Measurements from ENCODE around the gene UBTF. TPM values are rescaled to one million over a fixed set of nuclear protein-coding genes. Genes with fewer than 3 reads are reported as not detected.

UBTF gene
- total RNA-seq = 100 to 1,000 TPM; 127 to 162 TPM

- ChIA-PET POLR2A (interaction anchor here (0.6 to 2.1 kb wide), 3 partner anchors 12 to 69 kb away, joined by 3 to 7 read pairs (median 3); partner anchors contain the start of gene TMUB2), CTCF (interaction anchor here (0.6 to 5.4 kb wide), 7 partner anchors 9 to 126 kb away, joined by 3 to 38 read pairs (median 6); no protein-coding TSS in a partner anchor)
- Mint-ChIP-seq H3K27me3 (no peaks in the 10 kb centered on the region), H3K9me3 (ENCODE audit: low read depth) (no peaks in the 10 kb centered on the region), H3K4me1 (peaks cover 40% of the 10 kb centered on the region), H3K4me3 (peak within 1 kb of the TSS; percentile 99), H3K36me3 (ENCODE audit: low read depth) (peaks cover 30% of the 10 kb centered on the region), H3K27ac (peak within 1 kb of the TSS; percentile 94)
- intact Hi-C loops (cut with DNase I, micrococcal nuclease) = loop anchor here (1.0 to 10.0 kb wide), 6 partner anchors 105 to 1098 kb away; partner anchors contain the start of genes EFTUD2 (in 1 of the 2), G6PC3 (in 1 of the 2), GPATCH8 (in 1 of the 2) and MAP3K14 (in 1 of the 2)
- peak; percentile 80 for DNase-seq
- peak; percentile 6 for ATAC-seq
Measured at GRCh38 chr17:44219616-44220212, at the start of gene UBTF. Gene UBTF (minus strand): TSS chr17:44219675. CDS start chr17:44218229, 1,446 bp downstream.

- ATAC-seq = no peak
- Mint-ChIP-seq H3K4me1 (no peaks in the 10 kb centered on the region), H3K27me3 (peaks cover 5% of the 10 kb centered on the region), H3K4me3 (no peak overlapping the region), H3K27ac (no peak overlapping the region), H3K36me3 (ENCODE audit: low read depth) (no peaks in the 10 kb centered on the region), H3K9me3 (ENCODE audit: low read depth) (no peaks in the 10 kb centered on the region)
- DNase-seq = no peak
- intact Hi-C loops (cut with DNase I, micrococcal nuclease) = no loop called here
- POLR2A ChIA-PET = no interaction called here
- CTCF ChIA-PET = no interaction called here
Measured at GRCh38 chr17:44268709-44269534, 49.4 kb upstream of the UBTF start.

GRCh38 chr17:44267818-44268490, 48.5 kb upstream of the UBTF start, which contains the start of gene SLC4A1:
Gene SLC4A1 (minus strand): TSS chr17:44268135. CDS start chr17:44262866, 5,269 bp downstream.
- H3K9me3 Mint-ChIP-seq (ENCODE audit: low read depth) = no peaks in the 10 kb centered on the region
- no peak within 1 kb of the TSS for H3K27ac Mint-ChIP-seq
- CTCF ChIA-PET = no interaction called here
- no peak within 1 kb of the TSS for H3K4me3 Mint-ChIP-seq
- no peaks in the 10 kb centered on the region for H3K4me1 Mint-ChIP-seq
- intact Hi-C loops (cut with DNase I, micrococcal nuclease) = no loop called here
- POLR2A ChIA-PET = no interaction called here
- DNase-seq (no peak), ATAC-seq (no peak)
- no peaks in the 10 kb centered on the region for H3K36me3 Mint-ChIP-seq (ENCODE audit: low read depth)
- peaks cover 5% of the 10 kb centered on the region for H3K27me3 Mint-ChIP-seq

GRCh38 chr17:44267165-44267455, 47.6 kb upstream of the UBTF start:
- Mint-ChIP-seq H3K9me3 (ENCODE audit: low read depth) (no peaks in the 10 kb centered on the region), H3K4me3 (no peak overlapping the region), H3K27me3 (no peaks in the 10 kb centered on the region), H3K27ac (no peak overlapping the region), H3K4me1 (no peaks in the 10 kb centered on the region), H3K36me3 (ENCODE audit: low read depth) (no peaks in the 10 kb centered on the region)
- intact Hi-C loops (cut with DNase I, micrococcal nuclease) = no loop called here
- ATAC-seq (no peak), DNase-seq (no peak)
- ChIA-PET POLR2A (no interaction called here), CTCF (interaction anchor here (0.7 kb wide), 1 partner anchor 21 kb away, joined by 3 read pairs; no protein-coding TSS in a partner anchor)

- CTCF ChIA-PET = interaction anchor here (0.7 kb wide), 1 partner anchor 20 kb away, joined by 3 read pairs; no protein-coding TSS in a partner anchor
- no peak for ATAC-seq
Measured at GRCh38 chr17:44266402-44267164, 47.1 kb upstream of the UBTF start.

GRCh38 chr17:44263345-44263902, 43.9 kb upstream of the UBTF start:
- no peaks in the 10 kb centered on the region for H3K36me3 Mint-ChIP-seq (ENCODE audit: low read depth)
- intact Hi-C loops (cut with DNase I, micrococcal nuclease) = no loop called here
- H3K27me3 Mint-ChIP-seq = no peaks in the 10 kb centered on the region

More at GRCh38 chr17:44266402-44267164, 47.1 kb upstream of the UBTF start:
- intact Hi-C loops (cut with DNase I, micrococcal nuclease) = no loop called here
- H3K36me3 Mint-ChIP-seq (ENCODE audit: low read depth) = no peaks in the 10 kb centered on the region
- no peaks in the 10 kb centered on the region for H3K9me3 Mint-ChIP-seq (ENCODE audit: low read depth)
- POLR2A ChIA-PET = no interaction called here
- H3K4me1 Mint-ChIP-seq = no peaks in the 10 kb centered on the region
- DNase-seq = no peak
- no peak overlapping the region for H3K4me3 Mint-ChIP-seq
- no peaks in the 10 kb centered on the region for H3K27me3 Mint-ChIP-seq
- H3K27ac Mint-ChIP-seq = no peak overlapping the region

GRCh38 chr17:44262654-44263225, 43.3 kb upstream of the UBTF start:
- Mint-ChIP-seq H3K27ac (no peak overlapping the region), H3K27me3 (no peaks in the 10 kb centered on the region), H3K4me1 (no peaks in the 10 kb centered on the region), H3K4me3 (no peak overlapping the region), H3K36me3 (ENCODE audit: low read depth) (no peaks in the 10 kb centered on the region), H3K9me3 (ENCODE audit: low read depth) (no peaks in the 10 kb centered on the region)
- CTCF ChIA-PET = interaction anchor here (0.5 to 1.0 kb wide), 4 partner anchors 11 to 1334 kb away, joined by 3 to 4 read pairs (median 3); partner anchors contain the start of gene GRN
- POLR2A ChIA-PET = no interaction called here
- DNase-seq (no peak), ATAC-seq (no peak)
- intact Hi-C loops (cut with DNase I, micrococcal nuclease) = no loop called here

More at GRCh38 chr17:44263345-44263902, 43.9 kb upstream of the UBTF start:
- no peak overlapping the region for H3K27ac Mint-ChIP-seq
- no peak overlapping the region for H3K4me3 Mint-ChIP-seq
- H3K4me1 Mint-ChIP-seq = no peaks in the 10 kb centered on the region
- ChIA-PET POLR2A (no interaction called here), CTCF (interaction anchor here (0.5 to 0.6 kb wide), 2 partner anchors 10 to 43 kb away, joined by 3 to 4 read pairs; no protein-coding TSS in a partner anchor)
- H3K9me3 Mint-ChIP-seq (ENCODE audit: low read depth) = no peaks in the 10 kb centered on the region
- no peak for DNase-seq
- no peak for ATAC-seq

- POLR2A ChIA-PET = no interaction called here
- H3K9me3 Mint-ChIP-seq (ENCODE audit: low read depth) = no peaks in the 10 kb centered on the region
- H3K27me3 Mint-ChIP-seq = peaks cover 2% of the 10 kb centered on the region
- intact Hi-C loops (cut with DNase I, micrococcal nuclease) = no loop called here
- H3K27ac Mint-ChIP-seq = no peak overlapping the region
- no peaks in the 10 kb centered on the region for H3K4me1 Mint-ChIP-seq
- H3K4me3 Mint-ChIP-seq = no peak overlapping the region
- DNase-seq (no peak), ATAC-seq (no peak)
- no peaks in the 10 kb centered on the region for H3K36me3 Mint-ChIP-seq (ENCODE audit: low read depth)
- CTCF ChIA-PET = interaction anchor here (0.6 to 0.8 kb wide), 2 partner anchors 94 to 109 kb away, joined by 3 read pairs; no protein-coding TSS in a partner anchor
Measured at GRCh38 chr17:44260296-44260695, 40.8 kb upstream of the UBTF start.

- CTCF ChIA-PET = interaction anchor here (0.5 kb wide), 1 partner anchor 839 kb away, joined by 3 read pairs; no protein-coding TSS in a partner anchor
Measured at GRCh38 chr17:44258811-44259351, 39.4 kb upstream of the UBTF start.

More at GRCh38 chr17:44258811-44259351, 39.4 kb upstream of the UBTF start:
- Mint-ChIP-seq H3K9me3 (ENCODE audit: low read depth) (no peaks in the 10 kb centered on the region), H3K27ac (no peak overlapping the region), H3K27me3 (peaks cover 2% of the 10 kb centered on the region), H3K36me3 (ENCODE audit: low read depth) (no peaks in the 10 kb centered on the region), H3K4me3 (no peak overlapping the region), H3K4me1 (no peaks in the 10 kb centered on the region)
- intact Hi-C loops (cut with DNase I, micrococcal nuclease) = no loop called here
- POLR2A ChIA-PET = no interaction called here
- no peak for ATAC-seq
- DNase-seq = no peak

Data from activated CD4-positive, alpha-beta T cell treated with anti-CD3 and anti-CD28 coated beads for 36 hours (primary cell).